Endothelial cell of umbilical vein (primary cell): ENCODE measurements around the gene JPH3. TPM values are rescaled to one million over a fixed set of nuclear protein-coding genes. Genes with fewer than 3 reads are reported as not detected.

ENCODE experiments used
- BruUV-seq: library from RNA; stranded (reverse); fragments of 400-500 nt; replicated peaks from 2 replicates; lab custom pipeline; 2021; lab: Mats Ljungman, UMichigan
- CTCF ChIA-PET: fragments of 300-600, 350-600 bp; sonication (Branson Sonifier 250); formaldehyde crosslinking; loops from one replicate; lab custom pipeline; 2021; ENCODE audit warnings: antibody characterized with exemption, inconsistent platforms; lab: Charles Lee
- POLR2A ChIA-PET: fragments of 300-600, 350-600 bp; sonication (Branson Sonifier 250); formaldehyde crosslinking; loops from one replicate; lab custom pipeline; 2021; ENCODE audit warnings: antibody characterized with exemption, inconsistent platforms; lab: Charles Lee
- DNase-seq: peaks from one replicate; pipeline ENCODE4 v3.0.0-alpha.2; 2011; ENCODE audit warnings: low read depth, low spot score
- FAIRE-seq: peaks from 2 replicates; lab custom pipeline; 2011; peaks lifted over from hg19 to GRCh38; lab: Jason Lieb, UNC
- H2AFZ ChIP-seq: 2 replicates; pipeline ENCODE4 v1.6.0; 2012; ENCODE audit warnings: low read depth, low read length, control low read depth, inconsistent platforms
- H3K27ac ChIP-seq: 2 replicates; pipeline ENCODE4 v1.5.1; 2011; ENCODE audit warnings: low read depth, mild to moderate bottlenecking, control low read depth, low read length, moderate library complexity; ENCODE audit not compliant: insufficient read depth
- H3K27me3 ChIP-seq, 2 experiments: 2 replicates each; pipeline versions ENCODE4 v1.6.0 to v1.6.1; 2011; ENCODE audit warnings: low read length in 2 of 2, mixed read lengths in 1 of 2; ENCODE audit not compliant: control insufficient read depth in 2 of 2, insufficient read depth in 2 of 2
- H3K36me3 ChIP-seq, 2 experiments: 2 replicates in 1 of 2; 3 replicates in 1 of 2; pipeline ENCODE4 v1.5.1; 2011; ENCODE audit warnings: low read length in 2 of 2, mild to moderate bottlenecking in 1 of 2, moderate library complexity in 1 of 2; ENCODE audit not compliant: control insufficient read depth in 2 of 2, insufficient read depth in 2 of 2; ENCODE audit errors: extremely low read depth in 1 of 2
- H3K4me1 ChIP-seq: 3 replicates; pipeline ENCODE4 v1.5.1; 2011; ENCODE audit warnings: mild to moderate bottlenecking, low read length; ENCODE audit not compliant: control insufficient read depth, insufficient read depth; ENCODE audit errors: extremely low read depth
- H3K4me2 ChIP-seq: 2 replicates; pipeline ENCODE4 v1.6.1; 2011; ENCODE audit warnings: low read length, control low read depth, mixed read lengths; ENCODE audit not compliant: insufficient read depth
- H3K4me3 ChIP-seq, 3 experiments: fragments of 200-600 bp in 1 of 3; sonication (generic), shearing (Covaris generic) in 1 of 3; replicated peaks in 1 of 3; 2 replicates each; pipeline ENCODE4 v1.5.1; 2011 to 2016; ENCODE audit warnings: control low read depth in 3 of 3, low read length in 3 of 3, mild to moderate bottlenecking in 2 of 3, inconsistent platforms in 1 of 3, low read depth in 1 of 3, moderate library complexity in 1 of 3; ENCODE audit not compliant: insufficient read depth in 1 of 3
- H3K79me2 ChIP-seq: 2 replicates; pipeline ENCODE4 v1.6.0; 2012; ENCODE audit warnings: low read length, inconsistent platforms; ENCODE audit not compliant: control insufficient read depth, insufficient read depth
- H3K9ac ChIP-seq: replicated peaks from 2 replicates; pipeline ENCODE3; 2011; ENCODE audit warnings: low read length, control low read depth; ENCODE audit not compliant: insufficient read depth; ENCODE audit errors: extremely low read depth
- H3K9me1 ChIP-seq: replicated peaks from 3 replicates; pipeline ENCODE4 v1.6.0; 2011; ENCODE audit warnings: mild to moderate bottlenecking, low read length; ENCODE audit not compliant: control insufficient read depth, insufficient read depth; ENCODE audit errors: extremely low read depth
- H3K9me3 ChIP-seq: replicated peaks from 2 replicates; pipeline ENCODE4 v1.5.1; 2012; ENCODE audit warnings: low read length, inconsistent platforms; ENCODE audit not compliant: control insufficient read depth, insufficient read depth
- H4K20me1 ChIP-seq: replicated peaks from 2 replicates; pipeline ENCODE3; 2011; ENCODE audit warnings: mild to moderate bottlenecking, low read length; ENCODE audit not compliant: control insufficient read depth, insufficient read depth; ENCODE audit errors: extremely low read depth
- CTCF ChIP-seq, 2 donors: IDR thresholded peaks; 1 replicate in 1 of 2; 2 replicates in 1 of 2; pipeline ENCODE4 v1.5.1; 2011; ENCODE audit warnings: low read length in 2 of 2, mild to moderate bottlenecking in 2 of 2, moderate library complexity in 2 of 2, control low read depth in 1 of 2, inconsistent platforms in 1 of 2, low read depth in 1 of 2; ENCODE audit not compliant: insufficient read depth in 1 of 2; ENCODE audit errors: extremely low read depth in 1 of 2
- EZH2 ChIP-seq: IDR thresholded peaks from 2 replicates; pipeline ENCODE4 v1.6.1; 2012; ENCODE audit warnings: borderline replicate concordance, low read depth, mild to moderate bottlenecking, moderate library complexity, low read length, inconsistent platforms; ENCODE audit not compliant: severe bottlenecking
- FOS ChIP-seq: IDR thresholded peaks from 2 replicates; pipeline ENCODE4 v1.6.1; 2011; ENCODE audit warnings: mild to moderate bottlenecking, low read length, moderate library complexity, borderline replicate concordance; ENCODE audit not compliant: insufficient read depth
- GATA2 ChIP-seq: IDR thresholded peaks from 2 replicates; pipeline ENCODE4 v1.7.0; 2011; ENCODE audit warnings: low read depth, mild to moderate bottlenecking, moderate library complexity, mixed read lengths, low read length; ENCODE audit not compliant: insufficient read length, insufficient read depth
- MYC ChIP-seq: IDR thresholded peaks from one replicate; pipeline ENCODE4 v1.6.1; 2011; ENCODE audit warnings: mild to moderate bottlenecking, low read depth, low read length
- POLR2A ChIP-seq: IDR thresholded peaks from 2 replicates; pipeline ENCODE4 v1.6.1; 2012; ENCODE audit warnings: low read depth, mild to moderate bottlenecking, control low read depth, low read length
- POLR2AphosphoS5 ChIP-seq: IDR thresholded peaks from 2 replicates; pipeline ENCODE4 v1.6.1; 2012; ENCODE audit warnings: low read depth, mild to moderate bottlenecking, control low read depth, low read length, moderate library complexity; ENCODE audit not compliant: insufficient read depth
- dilution Hi-C: fragments of 300-500 bp; cut with MboI; formaldehyde crosslinking; loops from one replicate; pipeline ENCODE4 v1.15.0; 2019; ENCODE audit warnings: low sequenced_read_pairs; ENCODE audit not compliant: extremely low pct_ligation_motif_present
- intact Hi-C: fragments of 100-400 bp; cut with micrococcal nuclease; formaldehyde crosslinking; loops from one replicate; pipeline ENCODE4 v1.10.0; 2022
- polyA plus RNA-seq, 4 experiments: library from polyadenylated mRNA; depleted of rRNA in 3 of 4; stranded (reverse) in 3 of 4; unstranded in 1 of 4; fragments of >200 nt; gene quantifications; 2 replicates each; pipeline versions ENCODE4 v1.2.1 to v1.2.3, GENCODE V29; 2011 to 2012; ENCODE audit warnings: missing spikeins in 1 of 4
- total RNA-seq: library from RNA; stranded (reverse); gene quantifications from 2 replicates; pipeline ENCODE4 v1.2.3, GENCODE V29; 2021

JPH3 gene
- total and polyA plus RNA-seq, 2 donors (not counting 3 experiments of a cell fraction or from before 2014, with no cell fraction given) = 0.22 to 0.30 TPM

- Histone ChIP-seq H3K36me3 (no peaks in the 10 kb centered on the region), H3K79me2 (no peaks in the 10 kb centered on the region), H2AFZ (no peak overlapping the region), H3K9me1 (no peaks in the 10 kb centered on the region), H3K9ac (no peak overlapping the region), H4K20me1 (no peaks in the 10 kb centered on the region), H3K27ac (no peak overlapping the region), H3K4me3 (no peak overlapping the region), H3K9me3 (no peaks in the 10 kb centered on the region), H3K4me2 (no peak overlapping the region), H3K27me3 (peaks cover 2 to 6% of the 10 kb centered on the region in 2 experiments), H3K4me1 (no peaks in the 10 kb centered on the region)
- FAIRE-seq (no peak), DNase-seq (no peak)
- ChIA-PET CTCF (interaction anchor here (1.0 to 1.7 kb wide), 3 partner anchors 18 to 175 kb away, joined by 3 to 6 read pairs (median 3); no protein-coding TSS in a partner anchor), POLR2A (no interaction called here)
- dilution Hi-C loops = no loop called here
- no TSS peak for BruUV-seq
- TF ChIP-seq CTCF (IDR thresholded peaks at IDR 0.05; ENCODE audit: extremely low read depth in 1 of 2, insufficient read depth in 1 of 2, low read depth in 1 of 2, low read length in 2 of 2) (no peak), POLR2A (no peak), POLR2AphosphoS5 (no peak), EZH2 (no peak), GATA2 (no peak), FOS (no peak), MYC (no peak)
- intact Hi-C loops = no loop called here
Measured at GRCh38 chr16:87593710-87594258, 8.5 kb upstream of the JPH3 start.
